ENCODE data around the gene KNTC1.
"Not testable (repeated sequence)": the region's sequence is repeated elsewhere in the genome, so short reads cannot be mapped to it uniquely, and the experiment has no call there.

KNTC1 gene

GRCh38 chr12:122506393-122506938 lies 20.6 kb upstream of the KNTC1 start:
- no peak for DNase-seq

GRCh38 chr12:122508163-122508562 lies 18.9 kb upstream of the KNTC1 start:
- no peak for DNase-seq

GRCh38 chr12:122513028-122513427 lies 14.0 kb upstream of the KNTC1 start:
- DNase-seq = not testable (repeated sequence)

GRCh38 chr12:122513660-122514059 lies 13.4 kb upstream of the KNTC1 start:
- DNase-seq = no peak

GRCh38 chr12:122515275-122515674 lies 11.8 kb upstream of the KNTC1 start:
- no peak for DNase-seq

GRCh38 chr12:122516544-122517361 lies 10.3 kb upstream of the KNTC1 start:
- DNase-seq = no peak

GRCh38 chr12:122517877-122518276 lies 9.2 kb upstream of the KNTC1 start:
- no peak for DNase-seq

GRCh38 chr12:122518908-122519307 lies 8.1 kb upstream of the KNTC1 start:
- DNase-seq = no peak

GRCh38 chr12:122519418-122519817 lies 7.6 kb upstream of the KNTC1 start:
- no peak for DNase-seq

- no peak for DNase-seq
Observed at GRCh38 chr12:122520676-122521075, 6.4 kb upstream of the KNTC1 start.

GRCh38 chr12:122523280-122523679 lies 3.8 kb upstream of the KNTC1 start:
- DNase-seq = no peak

GRCh38 chr12:122523846-122524718 lies 3.0 kb upstream of the KNTC1 start:
- no peak for DNase-seq

GRCh38 chr12:122527478-122527944 lies 462 bp downstream of the KNTC1 start:
- DNase-seq = no peak

GRCh38 chr12:122528582-122528981 lies 1.5 kb downstream of the KNTC1 start:
- no peak for DNase-seq

GRCh38 chr12:122528992-122529391 lies 1.9 kb downstream of the KNTC1 start:
- DNase-seq = no peak

GRCh38 chr12:122533856-122534255 lies 6.8 kb downstream of the KNTC1 start:
- DNase-seq = no peak

- DNase-seq = no peak
Observed at GRCh38 chr12:122537021-122537420, 10.0 kb downstream of the KNTC1 start.

- DNase-seq = no peak
Observed at GRCh38 chr12:122538496-122538895, 11.4 kb downstream of the KNTC1 start.

- no peak for DNase-seq
Observed at GRCh38 chr12:122544537-122544936, 17.5 kb downstream of the KNTC1 start.

- no peak for DNase-seq
Observed at GRCh38 chr12:122545855-122546254, 18.8 kb downstream of the KNTC1 start.

- DNase-seq = no peak
Observed at GRCh38 chr12:122547330-122547729, 20.3 kb downstream of the KNTC1 start.

GRCh38 chr12:122558745-122559641 lies 31.9 kb downstream of the KNTC1 start:
- no peak for DNase-seq

GRCh38 chr12:122560138-122560537 lies 33.1 kb downstream of the KNTC1 start:
- DNase-seq = no peak

Measured in NCI-H1694 (cell line).